Measurements from ENCODE around the gene PDIA2.

GRCh38 chr16:255183-255582 lies 27.8 kb upstream of the PDIA2 start:
- TF ChIP-seq CTCF (IDR thresholded peaks at IDR 0.05; ENCODE audit: insufficient read depth, low read length) (no peak), REST (IDR thresholded peaks at IDR 0.05; ENCODE audit: insufficient replicate concordance, low read depth) (no peak), POLR2AphosphoS5 (IDR thresholded peaks at IDR 0.05; ENCODE audit: low read depth) (no peak)

All from HL-60 (cell line).